GM18502 (cell line): ENCODE results near the gene LOXHD1.

ENCODE experiments used
- ATAC-seq: cut with Tn5 transposase; IDR thresholded peaks from one replicate; pipeline ENCODE4 v1.9.1; 2021; ENCODE audit warnings: mild to moderate bottlenecking; ENCODE audit not compliant: unreplicated experiment, poor library complexity

The LOXHD1 gene

GRCh38 chr18:46461993-46462392 lies 195.0 kb downstream of the LOXHD1 start:
- ATAC-seq, result no peak

GRCh38 chr18:46460754-46461153 lies 196.3 kb downstream of the LOXHD1 start:
- ATAC-seq, result no peak

- ATAC-seq, result no peak
Measured at GRCh38 chr18:46459789-46460455, 197.1 kb downstream of the LOXHD1 start.

DNA sequence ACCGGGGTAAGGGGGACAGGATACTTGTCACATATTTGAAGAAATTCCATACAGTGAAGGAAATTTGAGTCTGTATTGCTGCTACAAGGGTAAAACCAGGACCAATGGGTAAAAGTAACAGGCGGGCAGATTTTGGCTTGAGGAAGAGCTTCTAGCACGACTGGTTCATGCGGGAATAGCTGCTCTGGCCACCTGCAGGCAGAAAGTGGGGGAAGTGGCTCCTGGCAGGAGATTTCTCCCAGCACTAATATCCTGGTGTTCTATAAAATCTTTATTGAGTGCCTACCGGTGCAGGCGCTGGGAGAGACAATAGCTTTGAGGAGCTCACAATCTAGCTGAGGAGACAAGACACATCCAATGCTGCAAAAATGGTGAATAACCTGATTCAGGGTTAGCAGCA lies 198.5 kb downstream of the LOXHD1 start:
- no peak for ATAC-seq

DNA sequence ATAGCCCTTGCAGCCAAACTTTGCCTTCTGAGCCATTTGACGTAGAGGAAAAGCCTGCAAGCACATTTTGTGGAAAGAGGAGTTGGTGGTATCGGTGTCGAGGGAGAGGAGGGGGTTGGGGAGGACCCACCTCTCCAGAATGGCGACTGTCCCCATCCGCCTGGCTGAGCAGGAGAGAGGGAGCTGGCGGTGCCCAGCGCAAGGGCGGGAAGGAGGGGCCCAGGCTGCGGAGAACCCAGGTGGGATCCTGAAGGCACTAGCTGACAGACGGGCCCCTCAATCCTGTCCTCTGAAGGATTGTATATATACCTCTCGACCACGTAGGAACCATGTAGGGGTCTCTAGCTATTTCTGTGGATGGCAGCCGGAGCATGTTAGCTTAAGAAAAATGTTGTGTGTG lies 200.3 kb downstream of the LOXHD1 start:
- no peak for ATAC-seq

DNA sequence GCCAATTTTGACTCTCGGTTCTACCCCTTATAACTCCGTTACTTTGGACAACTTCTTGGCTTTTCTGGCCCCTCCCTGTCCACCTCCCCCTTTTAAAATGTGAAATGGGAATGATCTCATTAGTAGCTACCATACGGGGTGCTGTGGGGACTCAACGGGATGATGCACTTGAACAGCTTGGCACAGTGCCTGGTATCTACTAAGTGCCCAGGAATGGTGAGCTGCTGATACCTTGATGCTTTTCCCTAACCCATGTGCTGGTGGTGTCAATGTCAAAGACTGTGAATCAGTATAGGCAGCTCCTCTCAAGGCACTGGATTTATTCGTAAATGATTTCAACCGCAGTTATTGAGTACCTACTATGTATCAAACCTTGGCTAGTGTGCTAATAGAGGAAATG lies 204.2 kb downstream of the LOXHD1 start:
- ATAC-seq, result no peak

DNA sequence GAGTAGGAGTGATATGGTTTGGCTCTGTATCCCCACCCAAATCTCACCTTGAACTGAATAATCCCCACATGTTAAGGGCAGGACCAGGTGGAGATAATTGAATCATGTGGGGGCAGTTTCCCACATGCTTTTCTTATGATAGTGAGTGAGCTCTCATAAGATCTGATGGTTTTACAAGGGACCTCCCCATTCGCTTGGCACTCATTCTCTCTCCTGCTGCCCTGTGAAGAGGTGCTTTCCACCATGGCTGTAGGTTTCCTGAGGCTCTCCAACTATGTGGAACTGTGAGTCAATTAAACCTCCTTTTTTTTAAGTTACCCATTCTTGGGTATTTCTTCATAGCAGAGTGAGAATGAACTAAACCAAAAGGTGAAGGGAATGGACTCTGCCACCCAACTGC lies 207.5 kb downstream of the LOXHD1 start:
- ATAC-seq, result no peak

- ATAC-seq, result no peak
Measured at GRCh38 chr18:46449033-46449432, 208.0 kb downstream of the LOXHD1 start.

- no peak for ATAC-seq
Measured at GRCh38 chr18:46448347-46448746, 208.7 kb downstream of the LOXHD1 start.

DNA sequence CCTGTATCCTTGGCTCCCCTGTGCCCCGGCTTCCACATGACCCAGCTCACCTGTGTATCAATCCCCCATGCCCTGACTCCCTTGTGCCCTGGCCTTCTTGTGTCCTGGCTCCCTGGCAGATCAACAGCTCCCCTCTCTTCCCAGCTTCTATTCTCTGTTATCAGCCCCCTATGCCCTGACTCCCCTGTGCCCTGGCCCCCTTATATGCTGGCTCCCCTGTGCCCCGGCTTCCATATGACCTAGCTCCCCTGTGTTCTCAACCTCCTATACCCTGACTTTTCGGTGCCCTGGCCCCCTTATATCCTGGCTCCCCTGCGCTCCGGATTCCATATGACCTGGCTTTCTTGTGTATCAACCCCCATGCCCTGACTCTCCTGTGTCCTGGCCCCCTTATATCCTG lies 209.2 kb downstream of the LOXHD1 start:
- ATAC-seq, result no peak

DNA sequence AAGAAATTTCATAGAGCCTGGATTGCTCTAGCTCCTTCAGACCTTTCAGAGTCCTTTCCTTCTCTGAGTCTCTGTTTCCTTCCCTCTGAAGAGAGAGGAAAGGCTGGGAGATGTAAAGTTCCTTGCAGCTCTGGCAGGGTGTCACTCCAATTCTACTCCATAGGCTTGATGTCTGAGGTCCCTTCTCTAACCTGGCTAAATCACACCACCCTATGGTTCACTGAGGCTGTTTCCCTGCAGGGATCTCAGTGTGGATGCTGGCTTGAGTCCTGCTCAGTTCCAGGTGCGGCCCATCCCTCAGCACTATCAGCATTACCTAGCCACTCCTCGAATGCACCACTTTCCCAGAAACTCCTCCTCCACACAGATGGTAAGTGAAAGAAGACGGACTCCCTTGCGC lies 209.7 kb downstream of the LOXHD1 start:
- ATAC-seq, result no peak

- no peak for ATAC-seq
Measured at GRCh38 chr18:46445522-46446313, 211.3 kb downstream of the LOXHD1 start.

GRCh38 chr18:46439037-46439436 lies 218.0 kb downstream of the LOXHD1 start:
- no peak for ATAC-seq

DNA sequence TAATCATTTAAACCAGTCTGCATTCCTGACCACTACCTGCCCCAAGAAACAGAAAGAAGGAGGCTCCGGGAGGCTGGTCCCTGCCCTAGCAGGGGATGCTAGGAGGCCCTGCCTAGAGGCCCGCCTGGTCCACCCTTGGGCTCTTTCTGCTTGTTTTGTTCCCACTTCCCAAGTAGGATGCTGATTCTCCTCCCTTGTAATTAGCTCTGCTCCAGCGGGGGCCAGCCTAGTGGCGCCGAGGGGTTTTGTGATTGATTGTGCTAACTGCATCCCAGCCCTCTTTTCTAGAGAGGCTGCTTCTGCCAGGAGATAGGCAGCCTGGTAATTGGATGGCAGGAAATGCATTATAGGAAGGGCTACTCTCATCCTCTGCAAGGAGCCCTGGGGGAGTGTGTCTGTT lies 220.0 kb downstream of the LOXHD1 start:
- ATAC-seq, result no peak

DNA sequence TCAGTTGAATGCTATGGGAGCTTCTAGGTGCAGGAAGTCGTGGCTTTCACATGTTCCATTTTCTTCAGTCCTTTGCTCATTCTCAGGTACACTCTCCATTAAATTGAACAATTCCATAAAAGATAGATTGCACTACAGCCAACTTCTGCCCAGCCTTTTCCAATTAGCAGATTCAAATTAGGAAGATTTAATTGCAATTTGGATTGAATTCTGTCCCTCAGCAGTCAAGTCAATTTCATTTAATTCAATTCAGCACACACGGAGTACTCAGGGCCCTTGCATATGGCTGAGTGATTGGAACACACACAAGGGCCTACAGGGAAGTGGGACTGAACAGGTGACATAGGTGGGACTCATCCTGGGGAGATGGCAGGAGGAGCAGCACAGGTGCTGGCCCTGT lies 220.4 kb downstream of the LOXHD1 start:
- no peak for ATAC-seq

DNA sequence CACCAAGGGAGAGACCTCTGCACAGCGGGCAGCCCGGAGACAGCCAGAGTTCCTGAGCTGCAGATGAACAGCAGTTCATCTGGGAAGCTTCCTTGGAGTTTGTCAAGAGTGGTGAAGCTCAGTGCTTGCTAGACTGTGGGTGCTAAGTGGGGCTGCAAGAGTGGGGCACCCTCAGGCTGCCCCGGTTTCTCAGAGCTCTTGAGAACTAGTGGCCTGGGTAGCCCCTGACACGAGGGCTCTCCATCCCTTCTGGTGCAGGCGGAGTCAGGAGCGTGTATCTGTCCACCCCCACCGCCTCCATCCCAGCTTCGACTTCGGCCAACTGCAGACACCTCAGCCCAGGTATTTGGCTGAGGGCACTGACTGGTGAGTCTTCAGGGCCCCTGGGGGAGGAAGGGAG lies 222.0 kb downstream of the LOXHD1 start:
- ATAC-seq, result no peak

GRCh38 chr18:46434629-46435028 lies 222.4 kb downstream of the LOXHD1 start:
- no peak for ATAC-seq

- ATAC-seq, result no peak
Measured at GRCh38 chr18:46433121-46433826, 223.7 kb downstream of the LOXHD1 start.

GRCh38 chr18:46431522-46432171 lies 225.4 kb downstream of the LOXHD1 start:
- ATAC-seq, result no peak

DNA sequence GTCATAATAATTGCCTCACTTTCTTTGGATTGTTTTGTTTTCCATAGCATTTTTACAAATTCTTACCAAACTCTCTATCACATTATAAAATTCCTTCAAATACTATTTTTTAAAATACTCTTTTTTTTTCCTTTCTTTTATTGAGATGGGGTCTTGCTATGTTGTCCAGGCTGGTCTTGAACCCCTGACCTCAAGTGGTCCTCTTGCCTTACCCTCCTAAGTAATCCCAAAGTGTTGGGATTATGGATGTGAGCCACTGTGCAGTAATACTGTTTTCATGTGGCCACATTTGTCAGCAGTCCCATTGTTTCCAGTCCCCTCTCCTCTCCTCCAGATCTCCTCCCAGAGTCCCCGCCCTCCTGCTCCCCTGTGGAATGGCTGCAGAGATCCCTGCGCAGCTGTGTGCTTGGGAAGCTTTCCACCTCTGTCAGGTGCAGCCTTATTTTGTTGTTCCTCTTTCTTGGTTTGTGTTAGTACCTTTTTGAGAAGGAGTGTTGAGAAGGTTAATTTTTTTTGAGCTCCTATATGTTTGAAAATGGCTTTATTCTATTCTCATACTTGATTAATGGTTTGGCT lies 227.3 kb downstream of the LOXHD1 start:
- no peak for ATAC-seq

DNA sequence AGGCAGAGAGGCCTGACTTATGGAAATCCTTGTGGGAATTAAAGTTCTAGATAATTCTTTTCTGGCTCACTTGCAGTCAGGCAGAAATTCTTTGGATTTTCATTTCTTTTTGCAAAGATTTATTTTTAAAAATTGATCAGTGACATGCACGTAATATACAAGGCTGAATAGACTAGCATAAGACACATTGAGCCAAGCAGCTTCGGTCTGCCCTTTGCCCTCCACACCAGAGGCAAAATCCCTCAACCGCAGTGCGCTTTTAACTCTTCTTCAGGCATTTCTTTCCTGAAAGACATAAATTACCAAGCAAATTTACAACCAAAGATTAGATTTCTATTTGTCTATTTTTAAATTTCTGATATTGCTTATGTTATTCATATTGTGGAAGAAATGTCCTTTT lies 227.9 kb downstream of the LOXHD1 start:
- ATAC-seq, result no peak
